Activated CD8-positive, alpha-beta memory T cell treated with anti-CD3 and anti-CD28 coated beads, Interleukin-2, amount 50 U/mL, for 1 hour (primary cell): Measurements from ENCODE around the gene SRP54.
"Not testable (repeated sequence)": the region's sequence is repeated elsewhere in the genome, so short reads cannot be mapped to it uniquely, and the experiment has no call there.

ENCODE experiments used
- DNase-seq: peaks from one replicate; pipeline ENCODE4 v3.0.0-alpha.2; 2020; ENCODE audit errors: extremely low read depth

The SRP54 gene

DNA sequence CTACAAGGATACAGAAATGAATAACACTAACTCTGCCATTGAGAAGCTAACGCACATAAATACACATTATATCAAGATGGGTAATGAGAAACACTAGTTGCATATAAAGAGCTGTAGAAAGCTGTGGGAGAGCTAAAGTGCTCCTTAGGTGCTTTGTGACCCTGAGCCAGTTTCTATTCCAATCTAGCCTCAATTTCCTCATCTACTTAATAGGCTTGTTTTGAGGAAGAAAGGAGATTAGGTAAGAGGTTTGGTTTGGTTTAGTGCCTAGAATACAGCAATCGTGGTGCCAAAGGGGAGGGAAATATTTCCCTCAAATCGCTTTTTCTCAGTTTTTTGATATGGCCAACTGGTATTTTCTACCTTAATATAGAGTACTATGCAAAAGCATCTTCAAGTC is 994 bp downstream of the SRP54 start:
- no peak for DNase-seq

GRCh38 chr14:34985740-34986139 is 2.9 kb downstream of the SRP54 start:
- no peak for DNase-seq

DNA sequence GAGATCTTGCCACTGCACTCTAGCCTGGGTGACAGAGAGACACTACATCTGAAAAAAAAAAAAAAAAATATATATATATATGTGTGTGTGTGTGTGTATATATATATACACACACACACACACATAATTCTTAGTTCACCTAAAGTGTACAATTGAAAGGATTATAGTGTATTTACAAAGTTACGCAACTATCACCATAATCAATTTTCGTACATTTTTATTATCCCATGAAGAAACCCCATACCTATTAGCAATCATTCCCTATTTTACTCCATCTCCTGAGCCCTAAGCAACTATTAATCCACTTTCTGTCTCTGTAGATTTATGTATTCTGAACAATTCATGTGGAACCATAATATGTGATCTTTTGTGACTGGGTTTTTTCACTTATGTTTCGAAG is 4.4 kb downstream of the SRP54 start:
- no peak for DNase-seq

DNA sequence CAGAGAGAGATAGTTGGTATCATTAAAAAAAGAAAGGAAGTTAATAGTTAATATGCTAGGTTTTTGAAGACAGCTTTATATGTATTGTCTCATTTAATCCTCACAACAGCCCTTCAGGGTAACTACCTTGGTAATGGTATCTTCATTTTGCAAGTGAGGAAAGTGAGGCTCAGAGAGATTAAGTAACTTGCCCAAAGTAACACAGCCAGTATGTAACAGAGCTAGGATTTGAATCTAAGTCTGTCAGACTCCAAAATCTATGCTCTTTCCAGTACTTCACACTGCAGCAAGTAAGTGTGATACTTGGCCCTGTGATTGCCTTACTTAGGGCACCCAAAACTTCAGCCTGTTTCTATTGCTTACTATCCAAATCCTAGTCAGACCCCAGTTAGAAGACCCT is 7.0 kb downstream of the SRP54 start:
- no peak for DNase-seq

DNA sequence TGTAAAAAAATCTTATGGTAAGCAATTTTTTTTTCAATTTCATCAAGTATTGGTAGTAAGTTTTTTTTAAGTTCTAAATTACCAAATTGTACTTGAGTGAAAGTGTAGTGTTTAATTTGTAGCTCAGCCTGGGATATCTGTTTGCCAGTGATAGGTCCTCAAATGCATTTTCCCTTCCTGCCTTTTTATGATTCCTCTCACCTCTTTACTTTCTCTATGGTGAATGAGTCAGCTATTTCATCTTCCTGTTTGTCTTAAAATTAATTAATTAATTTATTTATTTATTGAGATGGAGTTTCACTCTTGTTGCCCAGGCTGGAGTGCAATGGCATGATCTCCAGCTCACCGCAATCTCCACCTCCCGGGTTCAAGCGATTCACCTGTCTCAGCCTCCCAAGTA is 10.6 kb downstream of the SRP54 start:
- no peak for DNase-seq

DNA sequence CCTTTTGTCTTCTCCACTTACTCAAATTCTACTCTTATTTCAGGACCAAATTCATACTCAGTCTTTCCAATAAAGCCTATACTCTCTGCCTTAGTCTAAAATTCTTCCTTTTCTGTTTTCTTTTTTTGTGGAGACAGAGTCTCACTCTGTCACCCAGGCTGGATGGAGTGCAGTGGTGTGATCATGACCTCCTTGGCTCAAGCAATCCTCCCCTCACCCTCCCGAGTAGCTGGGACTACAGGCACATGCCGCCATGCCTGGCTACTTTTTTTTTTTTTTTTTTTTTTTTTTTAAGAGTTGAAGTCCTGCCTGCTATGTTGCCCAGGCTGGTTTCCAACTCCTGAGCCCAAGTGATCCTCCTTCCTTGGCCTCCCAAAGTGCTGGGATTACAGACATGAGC is 11.9 kb downstream of the SRP54 start:
- DNase-seq = no peak

DNA sequence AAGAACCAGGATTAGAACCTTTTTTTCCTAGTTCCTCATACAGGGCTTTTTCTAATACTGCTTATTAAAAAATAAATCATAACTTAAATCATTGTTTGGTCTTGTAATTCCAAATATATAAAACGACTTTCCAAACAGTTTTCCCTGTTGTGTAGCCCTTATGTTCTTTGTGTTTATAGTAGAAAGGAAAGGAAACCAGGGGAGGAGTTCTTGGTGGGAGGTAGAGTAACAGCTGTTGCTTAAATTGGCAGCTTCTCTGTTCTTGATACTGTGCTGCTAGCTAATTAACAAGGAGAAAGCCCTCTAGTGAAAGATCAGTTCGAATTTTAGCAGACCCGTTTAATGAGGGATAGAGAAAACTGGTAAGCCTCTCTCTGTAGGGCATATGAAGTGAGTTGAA is 15.0 kb downstream of the SRP54 start:
- no peak for DNase-seq

DNA sequence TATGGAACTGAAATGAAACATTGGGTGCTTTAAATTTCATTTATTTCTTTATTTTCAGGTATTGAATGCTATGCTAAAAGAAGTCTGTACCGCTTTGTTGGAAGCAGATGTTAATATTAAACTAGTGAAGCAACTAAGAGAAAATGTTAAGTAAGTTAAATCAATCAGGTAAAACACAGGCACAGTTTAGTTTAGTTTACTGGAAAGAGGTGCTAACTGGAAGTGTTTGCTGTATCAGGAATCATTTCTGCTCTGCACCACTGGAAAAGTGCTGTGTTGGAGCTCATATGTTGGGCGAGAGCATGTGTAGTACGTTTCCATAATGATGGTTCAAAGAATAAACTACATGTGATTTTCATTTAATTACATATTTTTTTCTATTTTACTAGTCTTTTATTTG is 16.7 kb downstream of the SRP54 start:
- DNase-seq = no peak

GRCh38 chr14:35001621-35002020 is 18.8 kb downstream of the SRP54 start:
- no peak for DNase-seq

GRCh38 chr14:35004839-35005238 is 22.0 kb downstream of the SRP54 start:
- DNase-seq = no peak

DNA sequence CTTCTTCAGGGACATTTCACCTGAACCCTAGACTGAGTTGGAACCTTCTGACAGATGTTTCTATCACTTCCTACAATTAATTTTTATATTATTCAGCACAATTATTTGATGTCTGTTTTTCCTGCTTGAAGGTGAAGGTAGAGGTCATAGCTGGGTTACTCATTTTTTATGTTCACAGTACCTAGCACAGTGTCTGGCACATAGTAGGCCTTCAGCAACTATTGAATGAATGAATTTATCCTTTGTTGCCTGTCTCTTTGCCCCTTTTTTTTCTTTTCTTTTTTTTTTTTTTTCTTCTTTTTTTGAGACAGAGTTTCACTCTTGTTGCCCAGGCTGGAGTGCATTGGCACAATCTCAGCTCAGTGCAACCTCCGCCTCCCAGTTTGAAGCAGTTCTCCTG is 33.8 kb downstream of the SRP54 start:
- no peak for DNase-seq

DNA sequence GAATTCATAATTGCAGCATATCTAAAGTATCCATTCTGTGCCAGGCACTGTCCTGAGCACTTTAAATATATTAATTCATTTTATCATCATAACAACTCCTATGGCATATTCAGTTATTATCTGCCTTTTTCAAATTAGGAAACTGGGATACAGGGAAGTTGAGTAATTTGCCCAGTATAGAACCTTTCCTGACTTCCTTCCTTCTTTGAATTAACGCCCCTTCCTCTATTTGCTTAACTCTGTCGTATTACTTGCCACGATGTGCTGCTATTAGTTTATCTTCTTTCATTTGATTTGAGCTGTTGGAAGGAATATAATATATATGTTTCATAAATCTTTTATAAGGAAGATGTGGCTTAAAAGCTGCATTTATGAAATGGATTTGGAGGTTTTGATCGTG is 37.9 kb downstream of the SRP54 start:
- no peak for DNase-seq

DNA sequence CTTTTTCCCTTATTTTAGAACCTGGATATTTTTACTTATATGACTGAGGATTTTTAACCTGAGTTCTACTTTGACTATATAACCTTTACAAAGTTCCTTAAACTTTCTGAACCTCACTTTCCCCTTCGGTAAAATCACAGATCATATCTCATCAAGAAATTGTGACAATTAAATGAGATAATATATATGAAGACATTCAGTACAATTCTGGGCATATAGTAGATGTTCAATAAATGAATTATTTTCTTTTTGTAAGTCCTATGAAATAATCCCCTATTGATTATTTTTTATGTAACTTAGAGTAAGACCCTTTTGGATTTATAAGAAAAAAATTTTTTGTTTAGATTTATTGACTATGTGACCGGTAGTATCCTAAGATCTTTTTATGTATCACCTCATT is 45.6 kb downstream of the SRP54 start:
- DNase-seq = no peak

- DNase-seq = no peak
Measured at GRCh38 chr14:35032562-35032961, 49.8 kb downstream of the SRP54 start.

- DNase-seq = no peak
Measured at GRCh38 chr14:35034440-35034833, 51.6 kb downstream of the SRP54 start.

DNA sequence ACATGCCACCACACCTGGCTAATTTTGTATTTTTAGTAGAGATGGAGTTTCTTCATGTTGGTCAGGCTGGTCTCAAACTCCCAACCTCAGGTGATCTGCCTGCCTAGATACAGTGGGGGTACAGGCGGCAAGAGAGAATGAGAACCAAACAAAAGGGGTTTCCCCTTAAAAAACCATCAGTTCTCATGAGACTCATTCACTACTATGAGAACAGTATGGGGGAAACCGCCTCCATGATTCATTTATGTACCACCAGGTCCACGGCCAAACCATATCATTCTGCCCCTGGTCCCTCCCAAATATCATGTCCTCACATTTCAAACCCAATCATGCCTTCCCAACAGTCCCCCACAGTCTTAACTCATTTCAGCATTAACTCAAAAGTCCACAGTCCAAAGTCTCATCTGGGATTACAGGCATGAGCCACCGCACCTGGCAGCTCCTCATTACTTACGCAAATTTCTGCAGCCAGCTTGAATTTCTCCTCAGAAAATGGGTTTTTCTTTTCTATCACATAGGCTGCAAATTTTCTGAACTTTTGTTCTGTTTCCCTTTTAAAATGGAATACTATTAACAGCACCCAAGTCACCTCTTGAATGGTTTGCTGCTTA is 52.3 kb downstream of the SRP54 start:
- not testable (repeated sequence) for DNase-seq

DNA sequence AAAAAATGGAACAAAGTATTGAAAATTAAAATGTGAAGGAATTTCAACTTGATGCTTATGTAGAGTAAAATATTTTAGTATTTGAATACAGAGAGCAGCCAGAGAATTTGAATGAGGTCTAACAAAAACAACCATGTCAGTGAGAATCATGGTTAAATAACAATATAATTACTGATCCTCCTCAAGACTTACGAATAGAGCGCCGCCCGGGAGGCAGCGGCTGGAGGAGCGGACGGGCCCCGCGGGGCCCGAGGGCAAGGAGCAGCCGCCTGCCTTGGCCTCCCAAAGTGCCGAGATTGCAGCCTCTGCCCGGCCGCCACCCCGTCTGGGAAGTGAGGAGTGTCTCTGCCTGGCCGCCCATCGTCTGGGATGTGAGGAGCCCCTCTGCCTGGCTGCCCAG is 55.5 kb downstream of the SRP54 start:
- not testable (repeated sequence) for DNase-seq

DNA sequence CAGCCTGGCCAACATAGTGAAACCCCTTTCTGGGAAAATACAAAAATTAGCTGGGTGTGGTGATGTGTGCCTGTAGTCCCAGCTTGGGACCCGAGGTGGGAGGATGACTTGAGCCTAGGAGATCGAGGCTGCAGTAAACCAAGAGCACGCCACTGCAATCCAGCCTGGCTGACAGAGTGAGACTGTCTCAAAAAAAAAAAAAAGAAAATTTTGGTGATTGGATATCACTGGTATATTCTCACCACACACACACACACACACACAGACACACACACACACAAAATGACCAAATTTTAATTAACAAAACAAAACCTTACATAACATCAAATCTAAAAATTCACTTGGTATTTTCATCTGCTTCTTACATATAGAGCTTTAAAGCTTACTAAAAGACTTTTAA is 59.8 kb downstream of the SRP54 start:
- no peak for DNase-seq

- no peak for DNase-seq
Measured at GRCh38 chr14:35043046-35043445, 60.3 kb downstream of the SRP54 start.

GRCh38 chr14:35044939-35045797 is 62.4 kb downstream of the SRP54 start:
- no peak for DNase-seq

- DNase-seq = no peak
Measured at GRCh38 chr14:35045798-35046047, 62.9 kb downstream of the SRP54 start.

DNA sequence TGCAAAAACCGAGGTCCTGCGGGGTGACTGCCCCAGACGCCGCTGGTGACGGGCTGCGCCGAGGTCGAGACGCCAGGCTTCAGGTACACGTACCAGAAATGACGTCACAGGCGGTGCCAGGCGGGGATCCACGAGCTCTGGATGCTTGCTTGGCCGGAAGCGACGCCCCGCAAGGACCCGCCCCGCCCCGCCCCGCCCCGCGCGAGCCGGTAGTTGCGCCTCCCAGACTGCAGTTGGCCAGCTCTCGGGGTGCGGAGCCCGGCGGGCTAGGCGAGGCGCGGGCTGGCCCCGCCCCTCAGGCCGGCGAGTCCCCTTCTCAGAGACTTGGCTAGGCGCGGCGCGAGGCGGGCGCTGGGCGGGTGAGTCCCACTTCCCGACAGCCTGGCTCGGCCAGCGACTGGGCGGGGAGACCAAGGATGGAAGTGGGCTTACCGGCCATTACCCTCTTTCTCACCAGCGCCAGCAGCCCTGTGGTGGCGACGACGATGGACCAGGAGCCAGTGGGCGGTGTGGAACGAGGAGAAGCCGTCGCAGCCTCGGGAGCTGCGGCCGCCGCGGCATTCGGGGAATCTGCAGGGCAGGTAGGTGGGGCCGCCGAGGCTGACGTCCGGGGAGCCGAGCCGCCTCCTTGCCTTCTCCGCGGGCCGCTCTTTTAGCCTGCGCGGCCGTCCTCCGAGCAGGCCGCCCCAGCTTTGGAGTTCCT is 63.4 kb downstream of the SRP54 start, which contains the start of gene FAM177A1:
Gene FAM177A1, plus strand, starts transcription at position 225 of the 703 bp plus-strand sequence. Its CDS starts 192 bp downstream, at position 417.
- DNase-seq = peak; percentile 99
